ENCODE measurements around the gene MAOA.

DNA sequence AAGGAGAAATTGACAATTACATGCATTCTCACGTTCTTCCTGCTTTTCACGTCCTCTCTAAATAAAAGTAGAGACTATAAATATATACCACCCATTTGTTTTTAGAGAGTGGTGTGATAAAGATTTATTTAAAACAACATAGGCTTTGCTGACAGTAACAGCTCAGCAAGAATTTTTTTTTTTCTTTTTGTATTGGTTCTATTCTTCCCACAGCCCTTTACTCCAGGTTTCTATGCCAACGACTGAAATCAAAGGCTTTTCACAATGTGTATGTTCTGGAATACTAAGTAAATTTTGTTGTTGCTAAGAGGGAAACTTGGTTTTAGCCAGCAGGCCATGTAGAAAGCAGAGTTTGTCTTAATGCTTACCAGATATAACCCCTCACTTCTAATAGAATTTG, 43.4 kb downstream of the MAOA start:
- TF ChIP-seq, protein P1, sequence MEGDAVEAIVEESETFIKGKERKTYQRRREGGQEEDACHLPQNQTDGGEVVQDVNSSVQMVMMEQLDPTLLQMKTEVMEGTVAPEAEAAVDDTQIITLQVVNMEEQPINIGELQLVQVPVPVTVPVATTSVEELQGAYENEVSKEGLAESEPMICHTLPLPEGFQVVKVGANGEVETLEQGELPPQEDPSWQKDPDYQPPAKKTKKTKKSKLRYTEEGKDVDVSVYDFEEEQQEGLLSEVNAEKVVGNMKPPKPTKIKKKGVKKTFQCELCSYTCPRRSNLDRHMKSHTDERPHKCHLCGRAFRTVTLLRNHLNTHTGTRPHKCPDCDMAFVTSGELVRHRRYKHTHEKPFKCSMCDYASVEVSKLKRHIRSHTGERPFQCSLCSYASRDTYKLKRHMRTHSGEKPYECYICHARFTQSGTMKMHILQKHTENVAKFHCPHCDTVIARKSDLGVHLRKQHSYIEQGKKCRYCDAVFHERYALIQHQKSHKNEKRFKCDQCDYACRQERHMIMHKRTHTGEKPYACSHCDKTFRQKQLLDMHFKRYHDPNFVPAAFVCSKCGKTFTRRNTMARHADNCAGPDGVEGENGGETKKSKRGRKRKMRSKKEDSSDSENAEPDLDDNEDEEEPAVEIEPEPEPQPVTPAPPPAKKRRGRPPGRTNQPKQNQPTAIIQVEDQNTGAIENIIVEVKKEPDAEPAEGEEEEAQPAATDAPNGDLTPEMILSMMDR (IDR thresholded peaks at IDR 0.05) = no peak
- no peak for TF ChIP-seq EZH2 (IDR thresholded peaks at IDR 0.05; ENCODE audit: borderline replicate concordance, insufficient read depth, low read depth, low read length, poor library complexity, severe bottlenecking)
